ENCODE measurements around the gene PDE10A.

Gene PDE10A

DNA sequence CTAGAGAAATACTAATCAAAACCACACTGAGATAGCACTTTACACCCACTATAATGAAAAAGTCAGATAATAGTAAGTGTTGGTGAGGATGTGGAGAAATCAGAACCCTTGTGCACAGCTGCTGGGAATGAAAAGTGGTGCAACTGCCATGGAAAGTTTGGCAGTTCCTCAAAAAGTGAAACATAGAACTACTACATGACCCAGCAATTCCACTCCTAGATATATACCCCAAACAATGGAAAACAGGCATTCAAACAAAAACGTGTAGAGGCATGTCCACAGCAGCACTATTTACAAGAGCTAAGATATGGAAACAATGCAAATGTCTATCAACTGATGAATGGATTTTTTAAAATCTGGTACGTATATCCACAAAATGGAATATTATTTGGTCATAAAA lies 236.1 kb downstream of the PDE10A start:
- TF ChIP-seq TAF1 (IDR thresholded peaks at IDR 0.05; ENCODE audit: borderline replicate concordance, insufficient read depth, low read length) (no peak), FOXP2 (optimal IDR thresholded peaks at IDR 0.05; ENCODE audit: borderline replicate concordance, extremely low read depth, extremely low read length, insufficient read depth) (no peak), POLR2AphosphoS5 (IDR thresholded peaks at IDR 0.05; ENCODE audit: low read depth, low read length) (no peak), SIN3A (IDR thresholded peaks at IDR 0.05; ENCODE audit: borderline replicate concordance, insufficient read depth, low read length) (no peak)
- TF ChIP-seq, protein P1, sequence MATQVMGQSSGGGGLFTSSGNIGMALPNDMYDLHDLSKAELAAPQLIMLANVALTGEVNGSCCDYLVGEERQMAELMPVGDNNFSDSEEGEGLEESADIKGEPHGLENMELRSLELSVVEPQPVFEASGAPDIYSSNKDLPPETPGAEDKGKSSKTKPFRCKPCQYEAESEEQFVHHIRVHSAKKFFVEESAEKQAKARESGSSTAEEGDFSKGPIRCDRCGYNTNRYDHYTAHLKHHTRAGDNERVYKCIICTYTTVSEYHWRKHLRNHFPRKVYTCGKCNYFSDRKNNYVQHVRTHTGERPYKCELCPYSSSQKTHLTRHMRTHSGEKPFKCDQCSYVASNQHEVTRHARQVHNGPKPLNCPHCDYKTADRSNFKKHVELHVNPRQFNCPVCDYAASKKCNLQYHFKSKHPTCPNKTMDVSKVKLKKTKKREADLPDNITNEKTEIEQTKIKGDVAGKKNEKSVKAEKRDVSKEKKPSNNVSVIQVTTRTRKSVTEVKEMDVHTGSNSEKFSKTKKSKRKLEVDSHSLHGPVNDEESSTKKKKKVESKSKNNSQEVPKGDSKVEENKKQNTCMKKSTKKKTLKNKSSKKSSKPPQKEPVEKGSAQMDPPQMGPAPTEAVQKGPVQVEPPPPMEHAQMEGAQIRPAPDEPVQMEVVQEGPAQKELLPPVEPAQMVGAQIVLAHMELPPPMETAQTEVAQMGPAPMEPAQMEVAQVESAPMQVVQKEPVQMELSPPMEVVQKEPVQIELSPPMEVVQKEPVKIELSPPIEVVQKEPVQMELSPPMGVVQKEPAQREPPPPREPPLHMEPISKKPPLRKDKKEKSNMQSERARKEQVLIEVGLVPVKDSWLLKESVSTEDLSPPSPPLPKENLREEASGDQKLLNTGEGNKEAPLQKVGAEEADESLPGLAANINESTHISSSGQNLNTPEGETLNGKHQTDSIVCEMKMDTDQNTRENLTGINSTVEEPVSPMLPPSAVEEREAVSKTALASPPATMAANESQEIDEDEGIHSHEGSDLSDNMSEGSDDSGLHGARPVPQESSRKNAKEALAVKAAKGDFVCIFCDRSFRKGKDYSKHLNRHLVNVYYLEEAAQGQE (IDR thresholded peaks at IDR 0.05; ENCODE audit: insufficient read depth in 1 of 2, low read depth in 2 of 2, low read length in 2 of 2): no peak

GRCh38 chr6:165422192-165422591 lies 240.8 kb downstream of the PDE10A start:
- TF ChIP-seq POLR2AphosphoS5 (IDR thresholded peaks at IDR 0.05; ENCODE audit: low read depth, low read length) (no peak), FOXP2 (optimal IDR thresholded peaks at IDR 0.05; ENCODE audit: borderline replicate concordance, extremely low read depth, extremely low read length, insufficient read depth) (no peak), SIN3A (IDR thresholded peaks at IDR 0.05; ENCODE audit: borderline replicate concordance, insufficient read depth, low read length) (no peak), TAF1 (IDR thresholded peaks at IDR 0.05; ENCODE audit: borderline replicate concordance, insufficient read depth, low read length) (no peak)
- TF ChIP-seq, protein P1 (IDR thresholded peaks at IDR 0.05; ENCODE audit: insufficient read depth in 1 of 2, low read depth in 2 of 2, low read length in 2 of 2): no peak

GRCh38 chr6:165417278-165417865 lies 245.7 kb downstream of the PDE10A start:
- TF ChIP-seq TAF1 (IDR thresholded peaks at IDR 0.05; ENCODE audit: borderline replicate concordance, insufficient read depth, low read length): no peak
- TF ChIP-seq FOXP2 (optimal IDR thresholded peaks at IDR 0.05; ENCODE audit: borderline replicate concordance, extremely low read depth, extremely low read length, insufficient read depth): no peak
- TF ChIP-seq, protein P1 (IDR thresholded peaks at IDR 0.05; ENCODE audit: insufficient read depth in 1 of 2, low read depth in 2 of 2, low read length in 2 of 2): no peak
- TF ChIP-seq SIN3A (IDR thresholded peaks at IDR 0.05; ENCODE audit: borderline replicate concordance, insufficient read depth, low read length): no peak
- TF ChIP-seq POLR2AphosphoS5 (IDR thresholded peaks at IDR 0.05; ENCODE audit: low read depth, low read length): no peak

- TF ChIP-seq TAF1 (IDR thresholded peaks at IDR 0.05; ENCODE audit: borderline replicate concordance, insufficient read depth, low read length): no peak
- TF ChIP-seq POLR2AphosphoS5 (IDR thresholded peaks at IDR 0.05; ENCODE audit: low read depth, low read length): no peak
- TF ChIP-seq SIN3A (IDR thresholded peaks at IDR 0.05; ENCODE audit: borderline replicate concordance, insufficient read depth, low read length): no peak
- TF ChIP-seq, protein P1 (IDR thresholded peaks at IDR 0.05; ENCODE audit: insufficient read depth in 1 of 2, low read depth in 2 of 2, low read length in 2 of 2): no peak
- TF ChIP-seq FOXP2 (optimal IDR thresholded peaks at IDR 0.05; ENCODE audit: borderline replicate concordance, extremely low read depth, extremely low read length, insufficient read depth): no peak
Observed at GRCh38 chr6:165404697-165405096, 258.3 kb downstream of the PDE10A start.

All from PFSK-1 (cell line).